HG03159 (cell line): ENCODE data around the gene CFAP90.

Source experiments
- ATAC-seq: cut with Tn5 transposase; IDR thresholded peaks from one replicate; pipeline ENCODE4 v1.9.1; 2021; ENCODE audit warnings: mild to moderate bottlenecking, moderate library complexity; ENCODE audit not compliant: unreplicated experiment

The CFAP90 gene

DNA sequence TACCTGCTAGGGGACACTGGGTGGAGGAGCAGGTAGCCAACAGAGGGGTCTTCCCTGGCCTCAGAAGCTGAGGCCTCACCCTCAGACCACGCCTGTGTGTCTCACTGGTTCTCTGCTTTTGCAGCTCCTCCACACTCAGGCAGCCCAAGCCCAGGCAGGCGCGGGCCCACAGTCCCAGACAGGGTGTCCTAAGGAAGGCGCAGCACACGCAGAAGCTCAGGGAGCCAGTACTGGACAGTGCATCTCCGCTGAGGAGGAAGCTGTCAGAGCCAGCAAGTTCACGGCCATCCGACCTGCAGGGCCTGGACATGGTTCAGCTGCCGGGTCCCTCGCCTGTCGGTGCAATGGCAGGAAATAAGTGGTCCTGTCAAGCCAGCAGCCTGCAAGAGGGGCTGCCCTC is 25.3 kb downstream of the CFAP90 start:
- no peak for ATAC-seq

DNA sequence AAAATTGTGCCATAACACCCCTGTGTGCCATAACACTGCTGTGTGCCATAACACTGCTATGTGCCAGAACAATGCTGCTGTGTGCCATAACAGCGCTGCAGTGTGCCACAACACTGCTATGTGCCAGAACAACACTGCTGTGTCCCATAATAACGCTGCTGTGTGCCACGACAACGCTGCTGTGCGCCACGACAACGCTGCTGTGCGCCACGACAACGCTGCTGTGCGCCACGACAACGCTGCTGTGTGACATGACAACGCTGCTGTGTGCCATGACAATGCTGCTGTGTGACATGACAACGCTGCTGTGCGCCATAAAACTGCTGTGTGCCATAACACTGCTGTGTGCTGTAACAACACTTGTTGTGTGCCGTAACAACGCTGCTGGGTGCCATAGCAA is 25.9 kb downstream of the CFAP90 start:
- ATAC-seq = no peak

- no peak for ATAC-seq
Measured at GRCh38 chr5:7823594-7823993, 27.3 kb downstream of the CFAP90 start.

GRCh38 chr5:7822449-7822848 is 28.5 kb downstream of the CFAP90 start:
- ATAC-seq = no peak

DNA sequence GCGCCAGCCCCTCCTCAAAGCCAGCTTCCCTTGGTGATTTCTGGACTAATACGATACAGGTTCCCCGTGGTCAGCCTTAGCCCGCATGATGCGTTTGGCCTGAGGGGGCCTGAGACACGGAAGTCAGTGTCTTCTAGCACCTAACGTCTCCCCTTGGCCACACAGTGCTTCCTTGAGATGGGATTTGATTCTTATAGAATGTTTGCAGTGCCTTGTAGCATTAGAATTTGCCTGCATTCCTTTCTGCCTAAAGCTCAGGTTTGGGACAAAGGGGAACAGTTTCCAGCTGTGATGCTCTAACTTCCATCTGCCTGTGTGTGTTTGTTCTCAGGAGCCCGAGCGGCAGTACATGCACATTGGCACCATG is 34.4 kb downstream of the CFAP90 start:
- ATAC-seq = peak; percentile 25

- peak; percentile 92 for ATAC-seq
Measured at GRCh38 chr5:7815892-7816534, 34.9 kb downstream of the CFAP90 start.

- no peak for ATAC-seq
Measured at GRCh38 chr5:7814816-7815215, 36.1 kb downstream of the CFAP90 start.

- no peak for ATAC-seq
Measured at GRCh38 chr5:7813576-7813975, 37.4 kb downstream of the CFAP90 start.

- ATAC-seq = no peak
Measured at GRCh38 chr5:7813007-7813406, 37.9 kb downstream of the CFAP90 start.

DNA sequence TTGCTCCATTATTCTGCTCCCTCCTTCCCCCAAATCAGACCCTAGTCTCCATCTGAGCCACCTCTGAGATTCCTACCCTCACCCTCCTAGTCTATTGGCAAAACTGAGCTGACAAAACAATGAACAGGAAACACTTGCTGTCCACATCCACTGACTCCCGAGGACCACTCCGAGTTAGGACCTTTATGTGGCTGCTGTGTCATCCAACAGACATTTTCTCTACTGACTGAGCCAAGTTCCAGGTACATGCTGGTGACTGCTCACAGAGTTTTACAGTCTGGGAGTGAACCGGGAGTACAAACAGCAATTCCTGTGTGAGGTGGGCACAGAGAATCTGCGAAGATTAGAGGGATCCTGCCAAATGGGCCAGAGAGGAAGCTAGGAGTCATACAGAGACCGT is 39.2 kb downstream of the CFAP90 start:
- ATAC-seq = no peak

- no peak for ATAC-seq
Measured at GRCh38 chr5:7808998-7809397, 41.9 kb downstream of the CFAP90 start.

GRCh38 chr5:7805379-7805778 is 45.6 kb downstream of the CFAP90 start:
- no peak for ATAC-seq

DNA sequence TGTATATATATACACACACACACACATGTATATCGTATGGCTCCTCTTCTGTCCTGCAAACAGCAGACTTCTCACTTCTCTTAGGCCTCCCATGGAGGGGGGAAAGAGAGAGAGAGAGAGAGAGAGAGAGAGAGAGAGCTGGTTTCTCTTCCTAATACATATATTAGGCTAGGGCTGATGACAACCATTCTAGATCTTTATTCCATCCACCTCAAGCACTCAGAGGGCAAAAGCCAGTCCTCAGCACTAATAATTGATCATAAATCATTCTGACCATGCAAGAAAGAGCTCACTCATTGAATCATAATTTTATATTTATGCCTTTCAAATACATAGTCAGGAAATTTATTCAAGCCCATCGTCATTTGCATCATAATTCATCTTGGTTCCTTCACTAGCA is 47.0 kb downstream of the CFAP90 start:
- ATAC-seq = no peak

- ATAC-seq = no peak
Measured at GRCh38 chr5:7802855-7803254, 48.1 kb downstream of the CFAP90 start.

DNA sequence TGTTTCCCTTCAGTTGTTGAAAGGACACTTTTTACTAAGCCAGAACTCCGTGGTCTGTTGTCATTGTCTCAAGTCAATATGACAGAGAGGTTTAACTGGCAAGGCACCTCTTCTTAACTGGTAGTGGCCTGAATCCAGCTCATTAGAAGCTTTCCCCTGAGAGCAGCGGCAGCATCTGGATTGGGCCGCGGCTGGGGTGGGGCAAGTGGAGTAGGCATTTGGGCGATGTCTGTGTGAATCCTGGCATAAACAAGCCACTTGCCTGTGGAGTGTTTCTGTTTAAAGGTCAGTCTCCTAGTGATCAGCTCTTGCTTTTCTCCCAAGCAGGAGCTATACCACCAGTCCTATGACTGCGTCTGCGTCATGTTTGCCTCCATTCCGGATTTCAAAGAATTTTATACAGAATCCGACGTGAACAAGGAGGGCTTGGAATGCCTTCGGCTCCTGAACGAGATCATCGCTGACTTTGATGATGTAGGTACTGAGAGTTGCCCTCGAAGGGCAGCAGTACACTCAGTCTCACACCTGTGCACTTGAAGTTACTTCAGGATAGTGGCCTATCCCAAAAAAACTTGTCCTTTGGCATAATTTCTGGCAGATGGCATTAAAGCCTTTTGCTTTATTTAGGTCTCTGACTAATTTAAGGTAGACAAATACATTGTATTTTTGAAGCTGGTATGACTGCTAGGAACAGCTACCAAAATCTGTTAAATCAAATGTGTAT is 48.9 kb downstream of the CFAP90 start:
- no peak for ATAC-seq

- ATAC-seq = no peak
Measured at GRCh38 chr5:7795306-7795705, 55.6 kb downstream of the CFAP90 start.

- ATAC-seq = peak; percentile 10
Measured at GRCh38 chr5:7794823-7795222, 56.1 kb downstream of the CFAP90 start.

DNA sequence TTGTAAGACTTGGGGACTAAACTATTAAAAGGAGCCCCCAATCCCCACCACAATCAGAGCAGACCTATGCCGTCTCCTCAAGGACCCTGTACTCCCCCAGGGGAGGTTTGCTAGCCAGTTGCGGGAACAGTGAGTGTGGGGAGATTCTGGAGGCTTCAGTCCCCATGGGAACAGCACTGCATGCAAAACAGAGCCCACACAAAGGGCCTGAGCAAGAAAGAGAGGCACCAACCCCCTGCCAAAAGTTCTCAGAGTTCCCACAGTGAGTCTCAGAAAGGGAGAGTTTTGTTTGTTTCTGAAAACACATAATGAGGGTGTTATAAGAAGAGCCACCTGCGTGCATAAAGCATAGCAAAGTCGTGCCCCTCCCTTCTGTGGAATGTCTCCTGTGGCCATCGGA is 56.6 kb downstream of the CFAP90 start:
- ATAC-seq = peak; percentile 79

- ATAC-seq = no peak
Measured at GRCh38 chr5:7793895-7794294, 57.0 kb downstream of the CFAP90 start.

- no peak for ATAC-seq
Measured at GRCh38 chr5:7789567-7789966, 61.4 kb downstream of the CFAP90 start.

GRCh38 chr5:7787770-7788169 is 63.2 kb downstream of the CFAP90 start:
- ATAC-seq = no peak

DNA sequence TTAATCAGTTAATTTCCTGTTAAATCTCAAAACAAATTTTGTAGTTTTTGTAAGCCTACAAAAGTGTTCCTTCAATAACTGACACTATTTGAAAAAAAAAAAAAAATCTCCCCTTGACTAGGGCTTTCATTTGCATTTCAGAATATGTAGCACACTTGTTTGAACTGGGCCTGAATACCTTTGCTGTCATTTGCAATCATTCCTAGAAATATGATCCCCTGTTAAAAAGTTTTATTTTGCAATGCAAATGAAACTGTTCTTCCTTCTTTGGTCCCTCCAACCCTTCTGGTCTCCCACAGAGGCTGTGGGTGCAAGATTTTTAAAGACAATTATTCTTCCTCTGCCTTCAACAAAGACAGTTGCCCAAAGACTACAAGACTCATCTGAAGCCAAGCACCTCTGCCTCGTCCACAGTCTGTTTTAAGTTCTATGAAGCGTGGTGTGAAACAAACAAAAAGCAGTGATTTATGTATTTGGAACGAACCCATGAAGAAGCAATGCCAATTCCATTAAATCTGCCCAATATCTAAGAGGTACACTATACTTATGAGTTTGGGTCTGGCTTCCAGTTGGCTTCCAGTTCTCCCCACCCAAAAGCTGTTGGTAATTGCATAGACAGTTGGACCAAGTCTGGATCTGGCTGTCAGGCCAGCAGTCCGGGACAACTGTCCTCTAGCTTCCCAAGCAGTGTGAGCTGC is 66.1 kb downstream of the CFAP90 start:
- no peak for ATAC-seq
